Mesendoderm (in vitro differentiated cells): Measurements from ENCODE around the gene SCN2B. TPM values are rescaled to one million over a fixed set of nuclear protein-coding genes. Genes with fewer than 3 reads are reported as not detected.

Experiments used
- DNase-seq: peaks from one replicate; pipeline ENCODE4 v3.0.0; 2013
- H2AK5ac ChIP-seq: 2 replicates; pipeline ENCODE4 v1.6.1; 2013; ENCODE audit warnings: low read length, inconsistent platforms
- H2BK120ac ChIP-seq: 2 replicates; pipeline ENCODE4 v1.6.1; 2013; ENCODE audit warnings: low read depth, mild to moderate bottlenecking, low read length, moderate library complexity, mixed read lengths
- H2BK15ac ChIP-seq: replicated peaks from 2 replicates; pipeline ENCODE4 v1.6.1; 2013; ENCODE audit warnings: low read depth, mild to moderate bottlenecking, moderate library complexity
- H2BK5ac ChIP-seq: 2 replicates; pipeline ENCODE4 v1.6.1; 2013; ENCODE audit warnings: low read length, inconsistent platforms
- H3K18ac ChIP-seq: 2 replicates; pipeline ENCODE4 v1.6.1; 2013; ENCODE audit warnings: mild to moderate bottlenecking, low read length, mixed read lengths
- H3K23ac ChIP-seq: one replicate; pipeline ENCODE4 v1.6.1; 2013; ENCODE audit warnings: low read length
- H3K27ac ChIP-seq: 2 replicates; pipeline ENCODE4 v1.5.1; 2013; ENCODE audit warnings: low read depth, mild to moderate bottlenecking, inconsistent platforms, low read length, moderate library complexity
- H3K27me3 ChIP-seq: 2 replicates; pipeline ENCODE4 v1.6.1; 2013; ENCODE audit warnings: low read length, control low read depth, mild to moderate bottlenecking, inconsistent platforms; ENCODE audit not compliant: insufficient read depth, poor library complexity
- H3K36me3 ChIP-seq: 2 replicates; pipeline ENCODE4 v1.6.1; 2013; ENCODE audit warnings: low read length, inconsistent platforms; ENCODE audit not compliant: control insufficient read depth, insufficient read depth
- H3K4ac ChIP-seq: one replicate; pipeline ENCODE4 v1.6.1; 2013; ENCODE audit warnings: low read depth, mild to moderate bottlenecking, low read length, moderate library complexity
- H3K4me1 ChIP-seq: 2 replicates; pipeline ENCODE4 v1.6.1; 2013; ENCODE audit warnings: low read depth, low read length, inconsistent platforms; ENCODE audit not compliant: control insufficient read depth
- H3K4me2 ChIP-seq: 2 replicates; pipeline ENCODE4 v1.6.1; 2013; ENCODE audit warnings: low read length
- H3K4me3 ChIP-seq: 2 replicates; pipeline ENCODE4 v1.5.1; 2013; ENCODE audit warnings: mild to moderate bottlenecking, low read length
- H3K56ac ChIP-seq: one replicate; pipeline ENCODE4 v1.6.1; 2013; ENCODE audit warnings: low read length
- H3K79me1 ChIP-seq: 2 replicates; pipeline ENCODE4 v1.6.1; 2013; ENCODE audit warnings: low read length, inconsistent platforms
- H3K79me2 ChIP-seq: 2 replicates; pipeline ENCODE4 v1.6.1; 2013; ENCODE audit warnings: mild to moderate bottlenecking, low read length; ENCODE audit not compliant: control insufficient read depth, insufficient read depth
- H3K9ac ChIP-seq: 2 replicates; pipeline ENCODE4 v1.6.1; 2013; ENCODE audit warnings: low read length, inconsistent platforms
- H4K5ac ChIP-seq: one replicate; pipeline ENCODE4 v1.6.1; 2013; ENCODE audit warnings: low read length
- H4K8ac ChIP-seq: one replicate; pipeline ENCODE4 v1.6.1; 2013; ENCODE audit warnings: low read depth, mild to moderate bottlenecking, control low read depth, low read length, moderate library complexity
- WGBS: extraction: QIAGEN DNeasy Blood & Tissue Kit; methylation state at CpG from one replicate; pipeline ENCODE4 v1.1.7; 2013; ENCODE audit warnings: low lambda C conversion rate, missing lambda C conversion rate; ENCODE audit not compliant: insufficient coverage; ENCODE audit errors: extremely low coverage; 5-methylcytosine and 5-hydroxymethylcytosine counted together
- small RNA-seq: library from polyadenylated mRNA; stranded (forward); fragments of <200 nt; extraction: miRNeasy Mini kit (QIAGEN cat#:217004); gene quantifications from one replicate; pipeline ENCODE3, GENCODE V24; 2013; ENCODE audit not compliant: insufficient read depth

SCN2B gene

DNA sequence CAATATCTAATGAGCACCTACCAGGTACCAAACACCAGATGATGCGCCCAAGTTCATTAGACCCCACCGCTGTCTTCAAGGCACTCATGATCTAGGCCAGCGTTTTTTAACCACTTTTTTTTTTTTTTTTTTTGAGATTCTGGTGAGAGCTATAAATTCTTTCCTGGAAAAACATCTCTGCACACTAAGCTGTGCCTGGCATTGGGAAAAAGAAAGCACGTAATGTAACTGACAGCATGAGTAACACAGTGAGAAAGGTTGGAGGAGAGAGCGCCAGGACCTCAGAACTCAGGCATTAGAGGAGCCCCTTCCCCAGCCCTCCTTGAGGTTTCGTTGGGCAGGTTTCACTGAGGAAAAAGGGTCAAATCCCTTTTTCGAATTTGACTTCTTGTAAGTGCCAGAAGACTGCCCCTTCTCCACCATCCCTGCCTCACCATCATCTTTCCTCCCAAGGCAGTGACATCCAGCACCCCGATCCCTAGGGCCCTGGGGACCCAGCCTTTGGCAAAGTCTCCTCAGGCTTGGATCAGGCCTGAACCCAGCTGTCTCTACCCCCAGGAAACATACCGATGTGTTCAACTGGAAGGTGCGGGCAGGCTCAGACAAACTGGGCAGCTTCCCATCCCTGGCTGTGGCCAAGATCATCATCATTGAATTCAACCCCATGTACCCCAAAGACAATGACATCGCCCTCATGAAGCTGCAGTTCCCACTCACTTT lies 63.6 kb downstream of the SCN2B start:
- Histone ChIP-seq H2BK15ac (no peak overlapping the region), H4K5ac (no peak overlapping the region), H3K18ac (no peak overlapping the region), H3K9ac (no peak overlapping the region), H2AK5ac (no peak overlapping the region), H3K4me3 (no peak overlapping the region), H3K4ac (no peak overlapping the region), H3K79me1 (no peaks in the 10 kb centered on the region), H3K36me3 (no peaks in the 10 kb centered on the region), H2BK5ac (no peak overlapping the region), H3K27ac (no peak overlapping the region), H3K4me1 (peaks cover 4% of the 10 kb centered on the region), H3K23ac (no peak overlapping the region), H3K27me3 (no peaks in the 10 kb centered on the region), H4K8ac (no peak overlapping the region), H2BK120ac (no peak overlapping the region), H3K4me2 (no peak overlapping the region), H3K56ac (no peak overlapping the region), H3K79me2 (no peaks in the 10 kb centered on the region)
- WGBS = no CpG with 5 or more reads among the region's 11 CpGs
- no peak for DNase-seq

Small RNA genes lying within 50 kb of the gene (small RNA-seq; reads per million reads assigned to genes)
- gene HSPE1P18 = not detected
